GM12892 (cell line): Measurements from ENCODE around the gene FBXO44. TPM values are rescaled to one million over a fixed set of nuclear protein-coding genes. Genes with fewer than 3 reads are reported as not detected.
"Not testable (repeated sequence)": the region's sequence is repeated elsewhere in the genome, so short reads cannot be mapped to it uniquely, and the experiment has no call there.

Source experiments
- DNase-seq: peaks from one replicate; pipeline ENCODE4 v3.0.0; 2011; ENCODE audit not compliant: insufficient read length
- FAIRE-seq: peaks from 2 replicates; lab custom pipeline; 2011; peaks lifted over from hg19 to GRCh38; lab: Jason Lieb, UNC
- POLR2A ChIP-seq: IDR thresholded peaks from 2 replicates; pipeline ENCODE4 v1.6.1; 2011; ENCODE audit warnings: low read depth, low read length, control low read depth
- POLR2AphosphoS5 ChIP-seq: IDR thresholded peaks from 2 replicates; pipeline ENCODE4 v1.6.1; 2011; ENCODE audit warnings: low read depth, low read length, control low read depth
- TAF1 ChIP-seq: IDR thresholded peaks from 2 replicates; pipeline ENCODE4 v1.6.1; 2011; ENCODE audit warnings: low read depth, mild to moderate bottlenecking, control low read depth, low read length, borderline replicate concordance
- polyA plus RNA-seq: library from polyadenylated mRNA; unstranded; fragments of >200 nt; gene quantifications from one replicate; pipeline ENCODE4 v1.2.1, GENCODE V29; 2012; ENCODE audit warnings: missing spikeins, inconsistent platforms; ENCODE audit not compliant: missing spikeins

The FBXO44 gene, protein sequence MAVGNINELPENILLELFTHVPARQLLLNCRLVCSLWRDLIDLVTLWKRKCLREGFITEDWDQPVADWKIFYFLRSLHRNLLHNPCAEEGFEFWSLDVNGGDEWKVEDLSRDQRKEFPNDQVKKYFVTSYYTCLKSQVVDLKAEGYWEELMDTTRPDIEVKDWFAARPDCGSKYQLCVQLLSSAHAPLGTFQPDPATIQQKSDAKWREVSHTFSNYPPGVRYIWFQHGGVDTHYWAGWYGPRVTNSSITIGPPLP
- polyA plus RNA-seq = 13.3 TPM

DNA sequence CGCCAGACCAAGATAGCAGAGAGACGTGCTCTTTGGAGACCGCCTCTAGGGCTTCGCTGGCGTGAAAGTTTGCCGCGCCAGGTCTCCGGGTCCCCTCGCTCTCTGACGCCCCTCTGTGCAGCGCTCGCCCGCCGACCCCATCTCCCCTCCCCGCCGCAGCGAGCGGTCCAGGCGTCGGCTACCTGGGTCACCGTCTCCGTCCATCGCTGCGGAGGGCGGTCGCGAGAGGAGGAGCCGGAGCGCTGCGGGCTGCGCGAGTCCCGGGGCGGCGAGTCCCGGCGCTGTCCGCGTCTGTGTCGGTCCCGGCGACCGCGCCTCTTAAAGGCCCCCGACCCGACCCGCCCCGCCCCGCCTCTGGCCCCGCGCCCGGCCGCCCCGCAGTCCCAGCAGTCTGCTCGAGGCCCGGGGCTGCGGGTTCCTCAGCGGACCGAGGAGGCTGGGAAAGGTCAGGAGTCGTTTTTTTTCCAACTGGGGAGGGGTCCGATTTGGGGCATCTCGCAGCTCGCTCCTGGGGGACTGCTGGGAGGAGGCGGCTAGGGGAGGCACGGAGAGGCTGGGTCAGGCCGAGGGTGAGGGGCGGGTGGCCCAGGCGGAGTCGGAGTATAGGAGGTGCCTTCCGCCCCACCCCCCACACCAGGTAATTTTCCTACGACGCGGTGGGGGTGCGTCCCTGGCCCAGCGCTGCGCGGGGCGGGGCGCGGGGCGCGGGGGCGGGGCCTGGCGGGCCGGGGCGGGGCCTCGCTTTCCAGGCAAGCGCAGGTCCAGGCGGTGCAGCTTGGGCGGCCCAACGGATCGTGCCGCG lies at the start of gene FBXO44, which contains the start of gene FBXO2:
TSS of gene FBXO44 (plus strand) at position 741 of the 802 bp plus-strand sequence. CDS start 959 bp downstream, outside the sequence.
TSS of gene FBXO2 (minus strand) at position 293 of the 802 bp plus-strand sequence. CDS start at position 204, 89 bp downstream.
- FAIRE-seq (peak; percentile 96), DNase-seq (peak; percentile 74)
- no peak for TF ChIP-seq TAF1
- TF ChIP-seq POLR2A = no peak
- no peak for TF ChIP-seq POLR2AphosphoS5

- FAIRE-seq = no peak
- no peak for DNase-seq
- no peak for TF ChIP-seq POLR2AphosphoS5
- no peak for TF ChIP-seq POLR2A
Measured at GRCh38 chr1:11606775-11607174, 47.9 kb upstream of the FBXO44 start.

DNA sequence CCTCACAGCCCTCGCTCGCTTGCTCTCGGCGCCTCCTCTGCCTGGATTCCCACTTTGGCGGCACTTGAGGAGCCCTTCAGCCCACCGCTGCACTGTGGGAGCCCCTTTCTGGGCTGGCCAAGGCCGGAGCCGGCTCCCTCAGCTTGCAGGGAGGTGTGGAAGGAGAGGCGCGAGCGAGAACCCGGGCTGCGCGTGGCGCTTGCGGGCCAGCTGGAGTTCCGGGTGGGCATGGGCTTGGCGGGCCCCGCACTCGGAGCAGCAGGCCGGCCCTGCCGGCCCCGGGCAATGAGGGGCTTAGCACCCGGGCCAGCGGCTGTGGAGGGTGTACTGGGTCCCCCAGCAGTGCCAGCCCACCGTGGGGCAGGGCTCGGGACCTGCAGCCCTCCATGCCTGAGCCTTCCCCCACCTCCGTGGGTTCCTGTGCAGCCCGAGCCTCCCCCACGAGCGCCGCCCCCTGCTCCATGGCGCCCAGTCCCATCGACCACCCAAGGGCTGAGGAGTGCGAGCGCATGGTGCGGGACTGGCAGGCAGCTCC lies 46.0 kb upstream of the FBXO44 start:
- not testable (repeated sequence) for DNase-seq, FAIRE-seq

GRCh38 chr1:11609378-11609777 lies 45.3 kb upstream of the FBXO44 start:
- FAIRE-seq, DNase-seq: not testable (repeated sequence)

DNA sequence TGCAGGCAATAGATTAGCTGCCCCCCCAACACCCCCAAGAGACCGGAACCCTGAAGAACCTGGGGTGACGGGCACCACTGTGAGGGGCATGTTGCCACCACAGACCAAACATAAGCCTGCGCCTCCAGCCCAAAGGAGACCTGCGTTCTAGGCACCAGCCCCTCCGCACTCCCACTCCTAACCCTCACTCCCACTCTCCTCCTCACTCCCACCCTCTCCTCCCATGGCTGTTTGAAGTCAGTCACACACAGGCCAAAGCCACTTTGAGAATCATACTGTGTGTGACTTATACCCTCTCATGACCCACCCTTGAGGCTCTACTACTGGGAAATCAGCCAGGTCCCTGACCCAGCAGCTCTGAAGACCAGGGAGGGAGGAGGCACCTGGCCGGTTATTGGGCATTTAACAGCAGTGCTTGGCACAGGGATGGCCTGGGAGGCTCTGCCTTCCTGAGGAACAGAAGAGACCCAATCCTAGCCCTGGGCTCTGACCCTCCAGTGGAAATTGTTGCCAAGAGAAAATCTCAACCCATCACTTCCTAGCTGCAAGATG lies 44.0 kb upstream of the FBXO44 start:
- TF ChIP-seq POLR2A = no peak
- FAIRE-seq (no peak), DNase-seq (no peak)

DNA sequence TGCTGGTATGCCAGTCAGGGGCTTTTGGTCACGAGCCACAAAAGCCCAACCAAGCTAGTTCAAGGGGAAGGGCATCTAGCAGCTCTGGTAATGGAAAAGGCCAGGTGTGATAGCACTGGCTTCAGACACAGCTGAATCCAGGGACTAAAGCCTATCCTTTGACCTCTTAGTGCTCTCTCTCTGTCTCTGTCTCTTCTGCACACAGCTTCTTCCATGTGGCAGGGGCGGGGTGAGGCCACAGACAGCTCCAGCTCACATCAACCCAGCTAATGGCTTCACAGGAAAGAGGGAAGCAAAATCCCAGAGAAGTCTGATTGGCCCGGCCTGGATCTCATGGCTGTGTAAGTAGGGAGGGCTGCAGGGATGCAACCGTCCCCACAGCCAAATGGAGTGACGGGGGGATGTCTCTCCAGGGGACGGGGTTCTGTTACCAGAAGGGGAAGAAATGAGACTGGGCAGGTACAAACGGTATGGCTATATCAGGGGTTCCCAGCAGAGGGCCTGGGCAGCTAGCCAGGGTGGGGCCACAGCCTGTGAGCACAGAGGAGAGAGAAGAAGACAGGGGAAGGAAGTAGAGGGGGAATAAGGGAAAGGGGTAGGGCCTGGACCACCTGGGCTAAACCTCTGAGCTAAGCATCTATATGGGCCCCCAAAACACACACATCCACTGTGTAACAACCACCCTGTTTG lies 42.9 kb upstream of the FBXO44 start:
- DNase-seq (no peak), FAIRE-seq (no peak)
- no peak for TF ChIP-seq POLR2A
- no peak for TF ChIP-seq TAF1
- no peak for TF ChIP-seq POLR2AphosphoS5

DNA sequence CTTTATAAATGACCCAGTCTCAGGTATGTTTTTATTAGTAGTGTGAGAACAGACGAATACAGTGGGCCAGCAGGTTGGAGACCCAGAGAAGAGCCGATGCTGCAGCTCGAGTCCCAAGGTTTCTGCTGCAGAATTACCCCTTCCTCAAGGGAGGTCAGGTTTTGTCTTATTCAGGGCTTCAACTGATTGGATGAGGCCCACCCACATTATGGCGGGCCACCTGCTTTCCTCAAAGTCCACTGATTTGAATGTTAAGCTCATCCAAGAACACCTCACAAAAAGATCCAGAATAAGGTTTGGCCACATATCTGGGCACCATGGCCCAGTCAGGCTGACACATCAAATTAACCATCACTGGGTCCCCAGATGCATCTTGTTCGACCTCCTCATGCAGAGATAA lies 41.3 kb upstream of the FBXO44 start:
- TF ChIP-seq TAF1 = no peak
- no peak for TF ChIP-seq POLR2A
- TF ChIP-seq POLR2AphosphoS5 = no peak
- DNase-seq (no peak), FAIRE-seq (no peak)

GRCh38 chr1:11615090-11615489 lies 39.6 kb upstream of the FBXO44 start:
- no peak for TF ChIP-seq POLR2AphosphoS5
- TF ChIP-seq TAF1 = no peak
- TF ChIP-seq POLR2A = no peak
- no peak for DNase-seq
- no peak for FAIRE-seq

GRCh38 chr1:11616766-11617165 lies 37.9 kb upstream of the FBXO44 start:
- no peak for TF ChIP-seq TAF1
- no peak for TF ChIP-seq POLR2AphosphoS5
- no peak for TF ChIP-seq POLR2A
- FAIRE-seq = no peak
- DNase-seq = no peak

- TF ChIP-seq POLR2A (no peak), TAF1 (no peak), POLR2AphosphoS5 (no peak)
- DNase-seq (no peak), FAIRE-seq (no peak)
Measured at GRCh38 chr1:11617314-11617713, 37.4 kb upstream of the FBXO44 start.

DNA sequence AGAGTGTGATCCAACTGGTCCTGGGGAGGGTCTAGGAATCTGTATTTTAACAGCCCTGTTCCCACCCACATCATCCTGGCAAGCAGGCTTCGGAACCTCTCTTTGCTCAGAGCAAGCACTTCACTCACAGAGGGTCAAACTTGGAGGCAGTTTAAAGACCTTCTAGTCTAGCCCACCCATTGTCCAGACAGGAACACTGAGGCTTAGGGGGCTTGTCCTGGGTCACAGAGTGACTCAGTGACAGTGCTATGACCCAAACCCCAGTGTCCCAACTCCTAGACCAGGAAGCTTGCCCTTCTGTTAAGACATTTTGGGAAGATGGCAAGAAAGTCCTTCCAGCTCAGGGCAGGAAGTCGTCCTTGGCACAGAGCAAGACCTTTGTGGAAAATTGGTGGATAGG lies 36.9 kb upstream of the FBXO44 start:
- FAIRE-seq = no peak
- TF ChIP-seq POLR2A (no peak), TAF1 (no peak), POLR2AphosphoS5 (no peak)
- no peak for DNase-seq

DNA sequence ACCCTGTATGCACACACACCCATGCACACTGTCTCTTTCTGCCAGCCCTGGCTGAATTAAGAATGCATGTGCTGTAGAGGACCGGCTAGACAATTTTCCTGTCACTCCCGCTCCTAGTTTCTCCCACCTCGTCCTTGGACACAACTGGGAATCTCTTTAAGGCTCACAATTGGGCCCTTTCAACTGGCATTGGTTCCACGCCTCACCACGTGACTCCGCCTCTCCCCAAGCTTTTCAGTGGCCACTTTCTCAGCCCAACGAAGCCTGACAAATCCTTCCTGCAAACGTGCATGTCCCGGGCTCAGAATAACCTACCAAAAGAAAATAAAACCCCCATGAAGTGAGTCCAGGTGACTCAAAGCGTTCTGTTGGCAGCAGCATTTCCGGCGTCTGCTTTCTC lies 34.3 kb upstream of the FBXO44 start:
- DNase-seq = no peak
- TF ChIP-seq POLR2AphosphoS5 (no peak), TAF1 (no peak), POLR2A (no peak)
- FAIRE-seq = no peak

DNA sequence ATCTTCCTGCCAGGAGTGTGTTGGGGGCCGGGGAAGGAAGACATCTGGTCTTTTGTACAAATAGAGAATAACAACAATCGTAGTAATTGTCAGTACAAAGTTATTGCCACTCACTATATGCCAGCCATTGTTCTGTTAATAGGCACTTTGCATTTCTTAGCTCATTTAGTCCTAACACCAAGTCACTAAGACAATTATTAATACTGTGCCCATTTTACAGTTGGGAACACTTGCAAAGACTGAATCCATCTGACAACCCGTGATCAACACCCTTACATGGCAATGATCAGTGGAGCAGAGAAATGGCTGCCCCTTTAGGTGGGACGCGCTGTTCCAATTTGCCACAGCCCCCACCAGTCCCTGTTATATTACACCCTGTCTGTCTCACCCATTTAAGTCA lies 33.8 kb upstream of the FBXO44 start:
- TF ChIP-seq POLR2A (no peak), POLR2AphosphoS5 (no peak), TAF1 (no peak)
- DNase-seq = no peak
- FAIRE-seq = no peak
